H1 (cell line): ENCODE measurements around the gene OLFM3. TPM values are rescaled to one million over a fixed set of nuclear protein-coding genes. Genes with fewer than 3 reads are reported as not detected.

Experiments used
- CHD7 ChIP-seq: fragments of 300-600 bp; sonication (generic); IDR thresholded peaks from 2 replicates; pipeline ENCODE4 v1.7.1; 2012; ENCODE audit warnings: low read length, moderate library complexity, mild to moderate bottlenecking, inconsistent platforms; ENCODE audit not compliant: insufficient replicate concordance
- CREB1 ChIP-seq: IDR thresholded peaks from 2 replicates; pipeline ENCODE4 v1.6.1; 2012; ENCODE audit warnings: inconsistent platforms
- MAX ChIP-seq: IDR thresholded peaks from 2 replicates; pipeline ENCODE4 v1.6.1; 2012; ENCODE audit warnings: inconsistent platforms
- polyA plus RNA-seq, 7 experiments: library from polyadenylated mRNA; depleted of rRNA in 3 of 7; stranded (reverse) in 5 of 7; unstranded in 2 of 7; fragments of >200 nt in 5 of 7; fragments of 200-250 nt in 2 of 7; gene quantifications; 1 replicate in 5 of 7; 2 replicates in 1 of 7; 4 replicates in 1 of 7; pipeline versions ENCODE4 v1.2.1 to v1.2.3, GENCODE V29; 2011 to 2013; ENCODE audit warnings: missing spikeins in 2 of 7, mixed read lengths in 2 of 7
- total RNA-seq: library from RNA; stranded (reverse); fragmentation: NEBNext Ultra II Directional; extraction: Animal tissue kit (Norgen Biotek cat#: 25700); gene quantifications from 2 replicates; pipeline ENCODE4 v1.2.1, GENCODE V29; 2021

Gene OLFM3
- total and polyA plus RNA-seq, 2 of the 8 experiments (the other 6 are each of a cell fraction or from before 2014, with no cell fraction given) = 0.30 to 0.32 TPM

- TF ChIP-seq MAX (no peak), CREB1 (no peak), CHD7 (no peak)
These were observed 143.8 kb downstream of the OLFM3 start (continued) for GRCh38 chr1:101852936-101853335.
